ENCODE measurements around the gene FAM241A.

Gene FAM241A

GRCh38 chr4:112231779-112232713 is 86.8 kb downstream of the FAM241A start, which contains the start of gene AP1AR:
Gene AP1AR (plus strand): TSS chr4:112231787. CDS start chr4:112232092, 305 bp downstream.
- no peaks in the 10 kb centered on the region for H3K36me3 ChIP-seq (ENCODE audit: control insufficient read depth in 4 of 4, insufficient read depth in 4 of 4, low read length in 3 of 4)
- H3K9me3 ChIP-seq (ENCODE audit: control extremely low read depth in 1 of 5, control insufficient read depth in 4 of 5, insufficient read depth in 2 of 5, low read depth in 1 of 5, low read length in 4 of 5): no peaks in the 10 kb centered on the region
- peak within 1 kb of the TSS; percentile 79 to 92 for H3K27ac ChIP-seq (ENCODE audit: insufficient read depth in 1 of 2, low read depth in 1 of 2, low read length in 2 of 2, poor library complexity in 1 of 2, severe bottlenecking in 2 of 2)
- DNase-seq: peak; percentile 87 to 91 (median 90)
- WGBS (ENCODE audit: insufficient coverage): under 1% methylated on average over 57 of the region's 70 CpGs
- peak within 1 kb of the TSS; percentile 77 to 95 (median 89) for H3K4me3 ChIP-seq (ENCODE audit: control insufficient read depth in 1 of 7, extremely low read depth in 1 of 7, insufficient read depth in 4 of 7, low read depth in 2 of 7, low read length in 6 of 7)
- POLR2A ChIA-PET: interaction anchor here (0.6 to 0.8 kb wide), 2 partner anchors 10 to 90 kb away, joined by 3 to 4 read pairs; no protein-coding TSS in a partner anchor
- CTCF ChIA-PET: interaction anchor here (1.1 to 8.4 kb wide), 11 partner anchors 10 to 292 kb away, joined by 3 to 126 read pairs (median 5); partner anchors contain the start of gene TIFA
- no peaks in the 10 kb centered on the region for H3K27me3 ChIP-seq (replicated peaks in 2 of 5; ENCODE audit: control insufficient read depth in 4 of 5, insufficient read depth in 5 of 5, low read length in 4 of 5)
- peaks cover 5 to 25% (median 15%) of the 10 kb centered on the region in 4 experiments for H3K4me1 ChIP-seq (ENCODE audit: control extremely low read depth in 1 of 4, control insufficient read depth in 4 of 4, insufficient read depth in 4 of 4, low read length in 3 of 4)

GRCh38 chr4:112234952-112235609 is 89.8 kb downstream of the FAM241A start:
- WGBS (ENCODE audit: insufficient coverage): 80% methylated on average over 1 of the region's 3 CpGs
- no peaks in the 10 kb centered on the region for H3K9me3 ChIP-seq (ENCODE audit: control extremely low read depth in 1 of 5, control insufficient read depth in 4 of 5, insufficient read depth in 2 of 5, low read depth in 1 of 5, low read length in 4 of 5)
- CTCF ChIA-PET: interaction anchor here (0.6 to 8.4 kb wide), 15 partner anchors 10 to 305 kb away, joined by 3 to 126 read pairs (median 4); no protein-coding TSS in a partner anchor
- POLR2A ChIA-PET: no interaction called here
- no peaks in the 10 kb centered on the region for H3K36me3 ChIP-seq (ENCODE audit: control insufficient read depth in 4 of 4, insufficient read depth in 4 of 4, low read length in 3 of 4)
- H3K27me3 ChIP-seq (replicated peaks in 2 of 5; ENCODE audit: control insufficient read depth in 4 of 5, insufficient read depth in 5 of 5, low read length in 4 of 5): no peaks in the 10 kb centered on the region
- peak; percentile 78 to 87 (median 82) for DNase-seq
- H3K27ac ChIP-seq (ENCODE audit: insufficient read depth in 1 of 2, low read depth in 1 of 2, low read length in 2 of 2, poor library complexity in 1 of 2, severe bottlenecking in 2 of 2): no peak overlapping the region
- H3K4me1 ChIP-seq (ENCODE audit: control extremely low read depth in 1 of 4, control insufficient read depth in 4 of 4, insufficient read depth in 4 of 4, low read length in 3 of 4): peaks cover 5 to 25% (median 14%) of the 10 kb centered on the region in 4 experiments
- no peak overlapping the region for H3K4me3 ChIP-seq (ENCODE audit: control insufficient read depth in 1 of 7, extremely low read depth in 1 of 7, insufficient read depth in 4 of 7, low read depth in 2 of 7, low read length in 6 of 7)

DNA sequence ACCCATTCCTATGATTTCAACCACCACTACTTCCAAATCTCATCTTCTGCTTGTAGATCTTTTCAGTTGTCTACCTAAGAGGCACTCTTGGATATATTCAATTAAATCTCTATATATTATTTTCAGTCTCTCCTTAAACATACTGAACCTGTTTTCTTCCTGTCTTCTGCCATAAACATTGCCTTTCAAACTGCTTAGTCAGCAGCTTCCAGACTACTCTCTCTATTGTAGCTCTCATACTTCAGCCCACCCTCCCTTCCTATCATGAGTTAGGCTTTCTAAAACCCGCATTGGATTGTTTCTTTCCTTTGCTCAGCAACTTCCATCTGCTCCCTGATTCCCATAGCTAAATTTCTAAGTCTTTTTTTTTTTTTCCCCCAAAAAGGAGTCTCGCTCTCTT is 90.8 kb downstream of the FAM241A start:
- no peaks in the 10 kb centered on the region for H3K36me3 ChIP-seq (ENCODE audit: control insufficient read depth in 4 of 4, insufficient read depth in 4 of 4, low read length in 3 of 4)
- H3K27ac ChIP-seq (ENCODE audit: insufficient read depth in 1 of 2, low read depth in 1 of 2, low read length in 2 of 2, poor library complexity in 1 of 2, severe bottlenecking in 2 of 2): no peak overlapping the region
- DNase-seq: no peak
- H3K9me3 ChIP-seq (ENCODE audit: control extremely low read depth in 1 of 5, control insufficient read depth in 4 of 5, insufficient read depth in 2 of 5, low read depth in 1 of 5, low read length in 4 of 5): no peaks in the 10 kb centered on the region
- WGBS (ENCODE audit: insufficient coverage): 100% methylated on average over 1 of the region's 2 CpGs
- H3K4me1 ChIP-seq (ENCODE audit: control extremely low read depth in 1 of 4, control insufficient read depth in 4 of 4, insufficient read depth in 4 of 4, low read length in 3 of 4): peaks cover 5 to 17% (median 12%) of the 10 kb centered on the region in 4 experiments
- ChIA-PET POLR2A (no interaction called here), CTCF (interaction anchor here (0.6 to 8.4 kb wide), 15 partner anchors 9 to 139 kb away, joined by 3 to 126 read pairs (median 4); no protein-coding TSS in a partner anchor)
- no peaks in the 10 kb centered on the region for H3K27me3 ChIP-seq (replicated peaks in 2 of 5; ENCODE audit: control insufficient read depth in 4 of 5, insufficient read depth in 5 of 5, low read length in 4 of 5)
- no peak overlapping the region for H3K4me3 ChIP-seq (ENCODE audit: control insufficient read depth in 1 of 7, extremely low read depth in 1 of 7, insufficient read depth in 4 of 7, low read depth in 2 of 7, low read length in 6 of 7)

DNA sequence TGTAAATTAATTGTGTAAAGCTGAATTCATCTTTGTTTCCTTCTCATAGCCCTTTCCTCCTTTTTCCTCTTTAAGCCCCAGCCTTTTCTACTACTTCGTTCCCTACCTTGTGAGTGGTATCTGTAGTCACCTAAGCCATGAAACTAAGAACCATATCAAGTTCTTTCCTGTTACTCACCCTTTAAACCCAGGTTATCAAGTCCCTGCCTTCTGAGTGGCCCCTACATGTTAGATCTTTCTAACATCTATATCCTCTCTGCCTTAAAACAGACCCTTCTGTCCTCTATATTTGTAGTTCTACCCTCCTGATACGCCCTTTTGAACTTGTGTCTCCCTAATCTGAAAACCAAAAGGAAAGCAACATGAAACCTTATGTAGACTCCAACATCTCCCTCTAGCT is 93.6 kb downstream of the FAM241A start:
- H3K36me3 ChIP-seq (ENCODE audit: control insufficient read depth in 4 of 4, insufficient read depth in 4 of 4, low read length in 3 of 4): peaks cover 0 to 2% (median 0%) of the 10 kb centered on the region in 4 experiments
- no peaks in the 10 kb centered on the region for H3K27me3 ChIP-seq (replicated peaks in 2 of 5; ENCODE audit: control insufficient read depth in 4 of 5, insufficient read depth in 5 of 5, low read length in 4 of 5)
- no peak overlapping the region for H3K4me3 ChIP-seq (ENCODE audit: control insufficient read depth in 1 of 7, extremely low read depth in 1 of 7, insufficient read depth in 4 of 7, low read depth in 2 of 7, low read length in 6 of 7)
- no peak overlapping the region for H3K27ac ChIP-seq (ENCODE audit: insufficient read depth in 1 of 2, low read depth in 1 of 2, low read length in 2 of 2, poor library complexity in 1 of 2, severe bottlenecking in 2 of 2)
- POLR2A ChIA-PET: no interaction called here
- no peaks in the 10 kb centered on the region for H3K4me1 ChIP-seq (ENCODE audit: control extremely low read depth in 1 of 4, control insufficient read depth in 4 of 4, insufficient read depth in 4 of 4, low read length in 3 of 4)
- H3K9me3 ChIP-seq (ENCODE audit: control extremely low read depth in 1 of 5, control insufficient read depth in 4 of 5, insufficient read depth in 2 of 5, low read depth in 1 of 5, low read length in 4 of 5): no peaks in the 10 kb centered on the region
- WGBS (ENCODE audit: insufficient coverage): 95% methylated on average over 2 of the region's 2 CpGs
- CTCF ChIA-PET: interaction anchor here (1.0 to 8.4 kb wide), 2 partner anchors 9 to 138 kb away, joined by 3 to 126 read pairs; no protein-coding TSS in a partner anchor
- DNase-seq: no peak
